Endothelial cell (in vitro differentiated cells): ENCODE measurements around the gene SPRR2G. TPM values are rescaled to one million over a fixed set of nuclear protein-coding genes. Genes with fewer than 3 reads are reported as not detected.
"Not testable (repeated sequence)": the region's sequence is repeated elsewhere in the genome, so short reads cannot be mapped to it uniquely, and the experiment has no call there.

Experiments used
- DNase-seq: peaks from one replicate; pipeline ENCODE4 v3.0.0; 2021; ENCODE audit warnings: low spot score
- H3K27ac Mint-ChIP-seq: one replicate; pipeline ENCODE4 v1.8.0; 2021; ENCODE audit warnings: mixed read lengths, inconsistent platforms; ENCODE audit not compliant: unreplicated experiment
- H3K27me3 Mint-ChIP-seq: one replicate; pipeline ENCODE4 v1.8.0; 2021; ENCODE audit warnings: mild to moderate bottlenecking, moderate library complexity, mixed read lengths, inconsistent platforms; ENCODE audit not compliant: unreplicated experiment
- H3K36me3 Mint-ChIP-seq: one replicate; pipeline ENCODE4 v1.8.0; 2021; ENCODE audit warnings: mild to moderate bottlenecking, low read depth, mixed read lengths, inconsistent platforms; ENCODE audit not compliant: unreplicated experiment
- H3K4me1 Mint-ChIP-seq: one replicate; pipeline ENCODE4 v1.8.0; 2021; ENCODE audit warnings: mild to moderate bottlenecking, mixed read lengths, inconsistent platforms; ENCODE audit not compliant: unreplicated experiment
- H3K4me3 Mint-ChIP-seq: one replicate; pipeline ENCODE4 v1.8.0; 2021; ENCODE audit warnings: mild to moderate bottlenecking, mixed read lengths, inconsistent platforms; ENCODE audit not compliant: unreplicated experiment
- H3K9me3 Mint-ChIP-seq: one replicate; pipeline ENCODE4 v1.8.0; 2021; ENCODE audit warnings: mixed read lengths, inconsistent platforms; ENCODE audit not compliant: unreplicated experiment
- long read RNA-seq: library from polyadenylated mRNA; unstranded; transcript quantifications from one replicate; pipeline ENCODE4 v2.0.0, GENCODE V29; 2020; ENCODE audit not compliant: unreplicated experiment
- total RNA-seq: library from RNA; stranded (reverse); fragmentation: NEBNext Ultra II Directional; extraction: Animal tissue kit (Norgen Biotek cat#: 25700); gene quantifications from one replicate; pipeline ENCODE4 v1.2.1, GENCODE V29; 2021; ENCODE audit not compliant: unreplicated experiment
- TF ChIP-seq, protein P1 (sequence below): fragments of 200-600 bp; sonication (generic); IDR thresholded peaks from one replicate; pipeline ENCODE4 v1.5.0; 2021; ENCODE audit warnings: antibody characterized with exemption; ENCODE audit not compliant: unreplicated experiment

SPRR2G gene
- total RNA-seq = not detected
- long read RNA-seq = 0 reads

DNA sequence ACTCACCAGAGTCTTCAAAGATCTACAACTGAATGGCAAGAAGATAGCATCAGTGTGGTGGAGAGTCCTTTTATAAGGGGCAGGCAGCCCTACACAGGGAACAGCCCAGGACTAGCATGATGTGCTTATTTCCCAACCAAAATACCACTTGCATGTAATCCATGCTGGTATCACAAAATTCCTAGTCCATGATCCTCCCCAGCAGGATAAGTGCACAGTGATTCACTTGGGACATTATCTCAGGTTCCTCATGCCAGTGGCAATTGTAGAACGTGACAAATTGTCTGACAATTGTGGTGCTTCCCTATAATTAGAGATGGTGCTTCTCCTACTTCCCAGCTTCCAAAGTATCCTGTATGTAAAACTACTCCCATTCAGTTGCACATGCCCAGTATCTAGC, at the start of gene SPRR2G:
SPRR2G (minus strand) TSS at position 45 of the 400 bp plus-strand sequence. CDS start 780 bp downstream, outside the sequence.
- Mint-ChIP-seq H3K27me3 (peaks cover 4% of the 10 kb centered on the region), H3K36me3 (no peaks in the 10 kb centered on the region), H3K4me3 (no peak within 1 kb of the TSS), H3K4me1 (peaks cover 3% of the 10 kb centered on the region), H3K9me3 (no peaks in the 10 kb centered on the region), H3K27ac (no peak within 1 kb of the TSS)
- TF ChIP-seq, protein P1, sequence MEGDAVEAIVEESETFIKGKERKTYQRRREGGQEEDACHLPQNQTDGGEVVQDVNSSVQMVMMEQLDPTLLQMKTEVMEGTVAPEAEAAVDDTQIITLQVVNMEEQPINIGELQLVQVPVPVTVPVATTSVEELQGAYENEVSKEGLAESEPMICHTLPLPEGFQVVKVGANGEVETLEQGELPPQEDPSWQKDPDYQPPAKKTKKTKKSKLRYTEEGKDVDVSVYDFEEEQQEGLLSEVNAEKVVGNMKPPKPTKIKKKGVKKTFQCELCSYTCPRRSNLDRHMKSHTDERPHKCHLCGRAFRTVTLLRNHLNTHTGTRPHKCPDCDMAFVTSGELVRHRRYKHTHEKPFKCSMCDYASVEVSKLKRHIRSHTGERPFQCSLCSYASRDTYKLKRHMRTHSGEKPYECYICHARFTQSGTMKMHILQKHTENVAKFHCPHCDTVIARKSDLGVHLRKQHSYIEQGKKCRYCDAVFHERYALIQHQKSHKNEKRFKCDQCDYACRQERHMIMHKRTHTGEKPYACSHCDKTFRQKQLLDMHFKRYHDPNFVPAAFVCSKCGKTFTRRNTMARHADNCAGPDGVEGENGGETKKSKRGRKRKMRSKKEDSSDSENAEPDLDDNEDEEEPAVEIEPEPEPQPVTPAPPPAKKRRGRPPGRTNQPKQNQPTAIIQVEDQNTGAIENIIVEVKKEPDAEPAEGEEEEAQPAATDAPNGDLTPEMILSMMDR = no peak
- DNase-seq = no peak

DNA sequence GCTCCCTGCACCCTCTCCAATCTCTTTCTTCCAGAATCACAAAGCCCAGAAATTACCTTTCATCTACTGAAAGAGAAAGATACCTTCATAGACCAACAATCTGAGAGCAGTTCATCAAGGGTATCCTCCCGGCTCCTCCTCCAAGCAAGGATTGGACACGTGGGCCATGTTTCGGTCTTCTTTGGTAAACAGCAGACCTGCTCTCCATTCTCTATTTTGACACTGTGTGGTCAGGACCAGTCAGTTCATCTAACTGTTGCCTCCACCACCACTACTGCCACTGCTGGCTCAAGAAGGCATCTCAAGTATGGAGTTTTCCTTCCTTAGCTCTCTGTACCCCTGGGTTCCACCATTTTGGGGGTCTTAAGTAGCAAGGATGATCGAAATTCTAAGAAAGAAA, 44.5 kb upstream of the SPRR2G start:
- no peak for DNase-seq
- TF ChIP-seq, protein P1 = no peak
- Mint-ChIP-seq H3K27ac (no peak overlapping the region), H3K4me3 (no peak overlapping the region), H3K9me3 (no peaks in the 10 kb centered on the region), H3K36me3 (no peaks in the 10 kb centered on the region), H3K4me1 (no peaks in the 10 kb centered on the region), H3K27me3 (peaks cover 2% of the 10 kb centered on the region)

DNA sequence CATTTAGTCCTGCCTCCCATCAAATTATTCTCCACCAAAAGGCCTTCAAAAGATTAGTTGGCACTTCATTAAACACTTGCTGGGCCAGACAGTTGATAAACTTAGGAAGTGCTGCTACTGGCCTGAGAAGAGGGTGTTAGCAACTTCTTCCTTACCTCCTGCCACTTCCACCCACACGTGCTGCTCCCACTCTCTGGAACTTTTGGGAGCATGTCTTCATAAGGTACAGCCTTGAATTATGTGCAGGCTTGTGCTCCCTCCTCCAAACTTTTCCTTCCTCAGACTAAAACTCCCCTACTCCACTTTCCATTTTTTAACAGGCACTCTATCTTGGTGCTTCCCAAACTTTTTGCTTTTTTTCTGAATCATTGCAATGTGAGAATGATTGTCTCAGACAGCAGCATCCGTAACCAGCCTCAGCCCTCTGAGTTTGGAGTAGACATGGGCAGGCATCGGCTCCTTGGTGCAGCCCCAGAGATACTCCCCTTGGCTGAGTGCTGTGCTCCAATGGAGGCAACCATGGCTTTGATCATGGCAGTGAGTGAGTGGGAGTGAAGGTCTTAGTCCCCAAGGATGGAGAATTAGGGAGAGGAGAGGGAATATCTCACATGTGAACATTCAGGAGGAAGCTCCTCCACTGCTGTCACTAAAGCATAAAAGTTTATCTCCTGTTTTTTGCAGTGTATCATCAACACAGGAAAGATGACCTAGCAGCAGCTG, 43.8 kb upstream of the SPRR2G start:
- H3K27ac Mint-ChIP-seq = no peak overlapping the region
- H3K4me1 Mint-ChIP-seq = no peaks in the 10 kb centered on the region
- peaks cover 2% of the 10 kb centered on the region for H3K27me3 Mint-ChIP-seq
- TF ChIP-seq, protein P1 = no peak
- no peaks in the 10 kb centered on the region for H3K9me3 Mint-ChIP-seq
- no peak for DNase-seq
- no peak overlapping the region for H3K4me3 Mint-ChIP-seq
- H3K36me3 Mint-ChIP-seq = no peaks in the 10 kb centered on the region

DNA sequence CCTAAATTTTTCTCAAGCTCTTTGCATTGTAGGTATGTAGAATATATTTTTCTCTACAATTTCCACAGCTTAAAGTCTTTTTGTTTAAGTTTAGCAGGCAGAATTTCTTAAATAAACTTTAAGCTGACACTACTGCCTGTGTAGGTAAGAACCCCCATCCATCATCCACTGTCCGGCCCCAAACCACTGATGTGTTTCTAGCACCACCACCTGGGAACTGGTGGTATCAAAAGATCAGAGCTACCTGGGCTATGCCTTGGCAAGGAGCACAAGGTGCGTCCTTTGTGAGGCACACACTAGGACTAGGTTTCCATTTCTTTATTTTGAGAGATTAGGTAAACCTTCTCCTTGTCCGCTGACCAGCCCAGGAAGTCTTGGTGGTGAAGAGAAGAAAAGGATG, 42.0 kb upstream of the SPRR2G start:
- DNase-seq = peak; percentile 58
- TF ChIP-seq, protein P1 = peak; percentile 31
- H3K4me3 Mint-ChIP-seq = no peak overlapping the region
- no peaks in the 10 kb centered on the region for H3K4me1 Mint-ChIP-seq
- no peaks in the 10 kb centered on the region for H3K9me3 Mint-ChIP-seq
- H3K36me3 Mint-ChIP-seq = no peaks in the 10 kb centered on the region
- no peak overlapping the region for H3K27ac Mint-ChIP-seq
- H3K27me3 Mint-ChIP-seq = peaks cover 2% of the 10 kb centered on the region

DNA sequence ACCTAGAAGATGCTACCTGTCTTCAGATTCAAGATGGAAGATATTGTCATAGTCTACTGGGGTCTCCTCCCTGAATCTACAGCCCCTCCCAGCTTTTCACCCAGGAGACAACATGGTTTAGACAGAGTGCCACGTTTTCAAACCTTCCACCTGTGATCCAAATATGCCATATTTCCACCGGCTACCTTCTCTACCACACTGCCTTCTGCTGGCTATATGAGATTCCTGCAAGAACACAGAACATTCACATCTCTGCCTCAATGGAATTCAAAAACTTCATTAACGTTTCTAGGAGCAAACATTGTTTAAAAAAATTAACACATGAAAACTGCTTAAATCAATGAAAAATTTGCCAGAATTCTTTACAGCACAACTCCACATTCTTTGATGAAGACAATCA, 39.7 kb upstream of the SPRR2G start:
- no peaks in the 10 kb centered on the region for H3K4me1 Mint-ChIP-seq
- DNase-seq = no peak
- TF ChIP-seq, protein P1 = peak; percentile 16

DNA sequence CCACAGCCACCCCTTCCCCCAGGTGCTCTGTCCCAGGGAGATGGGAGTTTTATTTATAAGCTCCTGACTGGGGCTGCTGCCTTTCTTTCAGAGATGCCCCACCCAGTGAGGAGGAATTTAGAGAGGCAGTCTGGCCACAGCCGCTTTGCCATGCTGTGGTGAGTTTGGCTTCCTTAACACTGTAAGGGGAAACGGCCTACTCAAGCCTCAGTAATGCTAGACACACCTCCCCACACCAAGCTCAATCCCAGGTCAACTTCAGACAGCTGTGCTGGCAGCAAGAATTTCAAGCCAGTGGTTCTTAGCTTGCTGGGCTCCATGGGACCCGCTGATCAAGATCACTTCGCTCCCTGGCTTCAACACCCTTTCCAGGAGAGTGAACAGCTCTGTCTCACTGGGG, 37.6 kb upstream of the SPRR2G start:
- not testable (repeated sequence) for H3K27me3 Mint-ChIP-seq, H3K4me3 Mint-ChIP-seq, H3K36me3 Mint-ChIP-seq, DNase-seq, H3K4me1 Mint-ChIP-seq, H3K9me3 Mint-ChIP-seq, H3K27ac Mint-ChIP-seq

More for the DNA sequence above, 39.7 kb upstream of the SPRR2G start:
- H3K36me3 Mint-ChIP-seq = no peaks in the 10 kb centered on the region
- H3K9me3 Mint-ChIP-seq = no peaks in the 10 kb centered on the region
- no peaks in the 10 kb centered on the region for H3K27me3 Mint-ChIP-seq
- no peak overlapping the region for H3K4me3 Mint-ChIP-seq
- H3K27ac Mint-ChIP-seq = no peak overlapping the region
